GM12878 (cell line): Measurements from ENCODE around the gene CORO2B.

Experiments
- MYC ChIP-seq: IDR thresholded peaks from 2 replicates; pipeline ENCODE4 v1.6.1; 2011; ENCODE audit warnings: mild to moderate bottlenecking, low read length, moderate library complexity, inconsistent platforms; ENCODE audit not compliant: insufficient read depth, insufficient replicate concordance, insufficient read length, severe bottlenecking
- POLR2AphosphoS5 ChIP-seq: IDR thresholded peaks from 2 replicates; pipeline ENCODE4 v1.6.1; 2011; ENCODE audit warnings: mild to moderate bottlenecking, low read length, inconsistent platforms
- SREBF2 ChIP-seq: IDR thresholded peaks from 2 replicates; pipeline ENCODE4 v1.6.1; 2012; ENCODE audit warnings: mild to moderate bottlenecking, low read length
- SUZ12 ChIP-seq: fragments of 200-600 bp; sonication (generic); IDR thresholded peaks from one replicate; pipeline ENCODE4 v1.6.1; 2018; ENCODE audit warnings: antibody characterized with exemption, mild to moderate bottlenecking; ENCODE audit not compliant: unreplicated experiment
- YY1 ChIP-seq: IDR thresholded peaks from 2 replicates; pipeline ENCODE4 v1.6.1; 2011; ENCODE audit warnings: low read depth, mild to moderate bottlenecking, low read length
- TF ChIP-seq, protein P1 (sequence below), 3 experiments: IDR thresholded peaks in 2 of 3; conservative IDR thresholded peaks in 1 of 3; 2 replicates each; pipeline ENCODE4 v1.5.1; 2011; ENCODE audit warnings: low read depth in 3 of 3, low read length in 3 of 3, mild to moderate bottlenecking in 3 of 3, control low read depth in 2 of 3, moderate library complexity in 2 of 3, inconsistent platforms in 1 of 3, mixed read lengths in 1 of 3; ENCODE audit not compliant: control insufficient read depth in 2 of 3, insufficient read depth in 1 of 3; ENCODE audit errors: extremely low read depth in 1 of 3

DNA sequence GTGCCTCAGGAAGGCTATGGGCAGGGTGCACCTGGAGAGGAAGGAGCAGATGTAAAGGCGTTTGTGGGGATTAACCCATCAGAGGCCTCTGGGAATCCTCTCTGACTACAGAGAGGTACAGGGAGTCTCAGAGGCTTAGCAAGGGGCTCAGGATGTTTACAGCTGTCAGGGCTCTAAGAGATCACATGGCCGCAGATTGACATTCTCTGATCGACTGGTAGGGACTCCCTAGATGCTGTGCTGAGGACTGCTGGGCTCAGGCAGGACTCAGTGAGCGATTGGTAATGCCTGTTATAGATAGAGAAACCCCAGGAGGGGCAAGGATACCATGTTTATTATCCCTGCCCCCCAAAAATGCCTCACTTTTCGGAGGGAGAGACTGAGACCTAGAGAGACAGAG, 103.5 kb downstream of the CORO2B start:
- TF ChIP-seq SUZ12 (no peak), MYC (no peak), YY1 (no peak), POLR2AphosphoS5 (no peak), SREBF2 (no peak)
- TF ChIP-seq, protein P1, sequence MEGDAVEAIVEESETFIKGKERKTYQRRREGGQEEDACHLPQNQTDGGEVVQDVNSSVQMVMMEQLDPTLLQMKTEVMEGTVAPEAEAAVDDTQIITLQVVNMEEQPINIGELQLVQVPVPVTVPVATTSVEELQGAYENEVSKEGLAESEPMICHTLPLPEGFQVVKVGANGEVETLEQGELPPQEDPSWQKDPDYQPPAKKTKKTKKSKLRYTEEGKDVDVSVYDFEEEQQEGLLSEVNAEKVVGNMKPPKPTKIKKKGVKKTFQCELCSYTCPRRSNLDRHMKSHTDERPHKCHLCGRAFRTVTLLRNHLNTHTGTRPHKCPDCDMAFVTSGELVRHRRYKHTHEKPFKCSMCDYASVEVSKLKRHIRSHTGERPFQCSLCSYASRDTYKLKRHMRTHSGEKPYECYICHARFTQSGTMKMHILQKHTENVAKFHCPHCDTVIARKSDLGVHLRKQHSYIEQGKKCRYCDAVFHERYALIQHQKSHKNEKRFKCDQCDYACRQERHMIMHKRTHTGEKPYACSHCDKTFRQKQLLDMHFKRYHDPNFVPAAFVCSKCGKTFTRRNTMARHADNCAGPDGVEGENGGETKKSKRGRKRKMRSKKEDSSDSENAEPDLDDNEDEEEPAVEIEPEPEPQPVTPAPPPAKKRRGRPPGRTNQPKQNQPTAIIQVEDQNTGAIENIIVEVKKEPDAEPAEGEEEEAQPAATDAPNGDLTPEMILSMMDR (IDR thresholded peaks at IDR 0.05 in 2 of 3, conservative IDR thresholded peaks at IDR 0.05 in 1 of 3; ENCODE audit: control insufficient read depth in 2 of 3, extremely low read depth in 1 of 3, insufficient read depth in 1 of 3, low read depth in 3 of 3, low read length in 3 of 3), result no peak
